GM12878 (cell line): ENCODE results near the gene ITFG1. TPM values are rescaled to one million over a fixed set of nuclear protein-coding genes. Genes with fewer than 3 reads are reported as not detected.

Experiments used
- ATAC-seq: fragments of 200-7000 bp; cut with Tn5 transposase; 3 replicates; pipeline ENCODE4 v1.9.1; 2020; ENCODE audit warnings: mild to moderate bottlenecking, moderate library complexity
- BruUV-seq: library from RNA; stranded (reverse); fragments of 400-500 nt; replicated peaks from 2 replicates; lab custom pipeline; 2021; lab: Mats Ljungman, UMichigan
- CTCF ChIA-PET: fragments of 300-600 bp; sonication (Branson Sonifier 250); formaldehyde crosslinking; extraction: SDS; loops from one replicate; lab custom pipeline; 2021; ENCODE audit warnings: inconsistent platforms; lab: Yijun Ruan, JAX
- POLR2A ChIA-PET: fragments of 350-600 bp; formaldehyde crosslinking; extraction: SDS; loops from one replicate; lab custom pipeline; 2021; ENCODE audit warnings: inconsistent platforms; lab: Charles Lee
- RAD21 ChIA-PET: fragments of 300-600 bp; sonication (Branson Sonifier 250); formaldehyde crosslinking; loops from one replicate; lab custom pipeline; 2023; ENCODE audit warnings: antibody characterized with exemption; ENCODE audit not compliant: unreplicated experiment; lab: Charles Lee
- SMC1A ChIA-PET: fragments of 300-600 bp; sonication (Branson Sonifier 250); formaldehyde crosslinking; loops from one replicate; lab custom pipeline; 2023; ENCODE audit not compliant: unreplicated experiment, uncharacterized antibody; lab: Charles Lee
- DNase-seq: peaks from one replicate; pipeline ENCODE4 v3.0.0-alpha.2; 2011; ENCODE audit warnings: low read depth, low spot score
- FAIRE-seq: peaks from 3 replicates; lab custom pipeline; 2011; peaks lifted over from hg19 to GRCh38; lab: Jason Lieb, UNC
- H2AFZ ChIP-seq: 2 replicates; pipeline ENCODE4 v1.6.0; 2011; ENCODE audit warnings: low read depth, low read length, control low read depth; ENCODE audit not compliant: control insufficient read depth
- H3K27ac ChIP-seq: 2 replicates; pipeline ENCODE4 v1.5.1; 2011; ENCODE audit warnings: control low read depth; ENCODE audit not compliant: control insufficient read depth, insufficient read depth
- H3K27me3 ChIP-seq, 2 experiments: replicated peaks in 1 of 2; 2 replicates each; pipeline versions ENCODE4 v1.6.0 to v1.6.1; 2011; ENCODE audit warnings: low read length in 1 of 2; ENCODE audit not compliant: control insufficient read depth in 2 of 2, insufficient read depth in 2 of 2
- H3K36me3 ChIP-seq, 2 experiments: 2 replicates each; pipeline ENCODE4 v1.5.1; 2011; ENCODE audit warnings: low read length in 1 of 2; ENCODE audit not compliant: control insufficient read depth in 2 of 2, insufficient read depth in 2 of 2
- H3K4me1 ChIP-seq: 2 replicates; pipeline ENCODE4 v1.6.1; 2011; ENCODE audit warnings: mild to moderate bottlenecking, low read length, moderate library complexity, mixed read lengths; ENCODE audit not compliant: control insufficient read depth, insufficient read depth
- H3K4me2 ChIP-seq: 2 replicates; pipeline ENCODE4 v1.6.0; 2011; ENCODE audit warnings: control low read depth; ENCODE audit not compliant: control insufficient read depth, insufficient read depth
- H3K4me3 ChIP-seq: fragments of 200-600 bp; sonication (generic); 2 replicates; pipeline ENCODE4 v1.5.1; 2016
- H3K79me2 ChIP-seq: 2 replicates; pipeline ENCODE4 v1.6.0; 2011; ENCODE audit warnings: low read length; ENCODE audit not compliant: control insufficient read depth, insufficient read depth
- H3K9ac ChIP-seq: 2 replicates; pipeline ENCODE4 v1.8.0; 2011; ENCODE audit warnings: low read length, control low read depth, mixed read lengths; ENCODE audit not compliant: control insufficient read depth, insufficient read depth
- H3K9me3 ChIP-seq: replicated peaks from 3 replicates; pipeline ENCODE4 v1.5.1; 2011; ENCODE audit warnings: mild to moderate bottlenecking, low read length; ENCODE audit not compliant: control insufficient read depth, insufficient read depth
- H4K20me1 ChIP-seq: 2 replicates; pipeline ENCODE4 v1.6.0; 2011; ENCODE audit not compliant: control insufficient read depth, insufficient read depth
- CBX5 ChIP-seq: sonication (generic); IDR thresholded peaks from 2 replicates; pipeline ENCODE4 v1.6.1; 2016; ENCODE audit warnings: low read depth, moderate library complexity, mild to moderate bottlenecking, inconsistent platforms
- IKZF1 ChIP-seq: fragments of 450-650 bp; conservative IDR thresholded peaks from 2 replicates; pipeline ENCODE4 v1.6.1; 2017; ENCODE audit warnings: antibody characterized with exemption, mild to moderate bottlenecking
- KDM1A ChIP-seq: fragments of 200-600 bp; sonication (generic); IDR thresholded peaks from 2 replicates; pipeline ENCODE4 v1.6.1; 2016; ENCODE audit warnings: borderline replicate concordance
- MTA3 ChIP-seq: IDR thresholded peaks from 2 replicates; pipeline ENCODE4 v1.6.1; 2012; ENCODE audit warnings: low read length, inconsistent platforms, borderline replicate concordance
- NBN ChIP-seq: fragments of 450-650 bp; IDR thresholded peaks from 2 replicates; pipeline ENCODE4 v1.6.1; 2016
- RELA ChIP-seq: fragments of 450-650 bp; IDR thresholded peaks from 2 replicates; pipeline ENCODE4 v1.8.0; 2014; ENCODE audit warnings: borderline replicate concordance; ENCODE audit not compliant: partially characterized antibody
- SIN3A ChIP-seq: IDR thresholded peaks from 2 replicates; pipeline ENCODE4 v1.6.1; 2012; ENCODE audit warnings: low read depth, low read length, improper control_type of control experiment
- SIX5 ChIP-seq: IDR thresholded peaks from 2 replicates; pipeline ENCODE4 v1.6.1; 2011; ENCODE audit warnings: mild to moderate bottlenecking, low read depth, low read length, moderate library complexity; ENCODE audit not compliant: severe bottlenecking
- SPI1 ChIP-seq: IDR thresholded peaks from 2 replicates; pipeline ENCODE4 v1.6.1; 2011; ENCODE audit warnings: low read depth, mild to moderate bottlenecking, low read length, moderate library complexity, borderline replicate concordance; ENCODE audit not compliant: insufficient read depth
- ZBTB40 ChIP-seq: fragments of 450-650 bp; IDR thresholded peaks from 2 replicates; pipeline ENCODE4 v1.6.1; 2016; ENCODE audit warnings: mild to moderate bottlenecking, moderate library complexity, borderline replicate concordance
- ZNF217 ChIP-seq: fragments of 450-650 bp; IDR thresholded peaks from 2 replicates; pipeline ENCODE4 v1.6.1; 2017; ENCODE audit warnings: antibody characterized with exemption, mild to moderate bottlenecking
- ZZZ3 ChIP-seq: IDR thresholded peaks from 2 replicates; pipeline ENCODE4 v1.6.1; 2011; ENCODE audit warnings: low read depth; ENCODE audit not compliant: control insufficient read depth, insufficient read length
- WGBS: methylation state at CpG from one replicate; pipeline ENCODE4 v1.1.6; 2016; ENCODE audit warnings: low lambda C conversion rate; ENCODE audit not compliant: insufficient replicate concordance, insufficient coverage; ENCODE audit errors: missing lambda C conversion rate; 5-methylcytosine and 5-hydroxymethylcytosine counted together
- in situ Hi-C: fragments of 300-500 bp; cut with MboI; formaldehyde crosslinking; loops from 9 replicates; pipeline ENCODE4 v1.14.3; 2018; ENCODE audit warnings: mixed read lengths
- intact Hi-C: fragments of 100-400 bp; cut with micrococcal nuclease; formaldehyde crosslinking; loops from one replicate; pipeline ENCODE4 v1.14.2; 2022; ENCODE audit not compliant: unreplicated experiment
- polyA plus RNA-seq, 11 experiments: library from polyadenylated mRNA; depleted of rRNA in 4 of 11; unstranded in 6 of 11; stranded (reverse) in 5 of 11; fragments of >200 nt; fragmentation: Nextera tagmentation in 4 of 11; fragmentation: Illumina TruSeq in 1 of 11; extraction: Ambion mirVana in 4 of 11; extraction: Trizol in 1 of 11; gene quantifications; 1 replicate in 1 of 11; 2 replicates in 10 of 11; pipeline versions ENCODE4 v1.2.1 to v1.2.3, GENCODE V29; 2011 to 2016; ENCODE audit warnings: inconsistent platforms in 2 of 11, missing spikeins in 2 of 11, low read depth in 1 of 11
- total RNA-seq, 4 experiments: library from RNA; depleted of rRNA in 3 of 4; stranded (reverse); fragments of >200 nt in 3 of 4; fragmentation: Illumina TruSeq in 1 of 4; extraction: Trizol in 1 of 4; gene quantifications; 2 replicates each; pipeline versions ENCODE4 v1.2.1 to v1.2.3, GENCODE V29; 2013 to 2021
- TF ChIP-seq, protein P1 (sequence below): IDR thresholded peaks from 2 replicates; pipeline ENCODE4 v1.6.1; 2012; ENCODE audit warnings: low read length, inconsistent platforms
- TF ChIP-seq, protein P2 (sequence below): fragments of 150-350 bp; IDR thresholded peaks from 2 replicates; pipeline ENCODE4 v1.6.1; 2016; ENCODE audit warnings: low read depth, low read length

Gene ITFG1
- total and polyA plus RNA-seq, 10 of the 15 experiments (the other 5 are each of a cell fraction or from before 2014, with no cell fraction given), result 9.3 to 56.3 (median 28.6) TPM

GRCh38 chr16:47308601-47309000, 152.3 kb downstream of the ITFG1 start (continued):
- TF ChIP-seq, protein P1, sequence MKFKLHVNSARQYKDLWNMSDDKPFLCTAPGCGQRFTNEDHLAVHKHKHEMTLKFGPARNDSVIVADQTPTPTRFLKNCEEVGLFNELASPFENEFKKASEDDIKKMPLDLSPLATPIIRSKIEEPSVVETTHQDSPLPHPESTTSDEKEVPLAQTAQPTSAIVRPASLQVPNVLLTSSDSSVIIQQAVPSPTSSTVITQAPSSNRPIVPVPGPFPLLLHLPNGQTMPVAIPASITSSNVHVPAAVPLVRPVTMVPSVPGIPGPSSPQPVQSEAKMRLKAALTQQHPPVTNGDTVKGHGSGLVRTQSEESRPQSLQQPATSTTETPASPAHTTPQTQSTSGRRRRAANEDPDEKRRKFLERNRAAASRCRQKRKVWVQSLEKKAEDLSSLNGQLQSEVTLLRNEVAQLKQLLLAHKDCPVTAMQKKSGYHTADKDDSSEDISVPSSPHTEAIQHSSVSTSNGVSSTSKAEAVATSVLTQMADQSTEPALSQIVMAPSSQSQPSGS, result no peak
- no peak for TF ChIP-seq ZZZ3

DNA sequence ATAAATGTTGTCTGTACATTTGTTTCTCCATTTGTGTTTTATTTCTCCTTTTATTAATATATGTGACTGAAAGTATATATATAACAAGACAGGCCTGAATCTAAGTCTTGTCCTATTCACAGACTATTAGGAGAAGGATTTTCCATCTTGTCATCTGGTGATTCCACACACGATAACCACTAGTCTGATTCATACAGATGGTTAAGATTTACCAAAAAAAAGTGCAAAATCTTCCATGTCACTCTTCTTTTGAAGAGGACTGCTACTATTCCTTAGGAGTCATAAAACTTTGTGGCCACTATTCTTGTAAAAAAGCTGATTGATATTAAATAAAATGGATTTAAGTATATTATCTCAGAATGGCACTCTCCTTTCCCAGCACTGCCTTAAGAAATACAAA, 156.3 kb downstream of the ITFG1 start:
- FAIRE-seq, result no peak
- no TSS peak for BruUV-seq
- in situ Hi-C loops, result no loop called here
- TF ChIP-seq ZBTB40, result no peak
- no peak for TF ChIP-seq KDM1A
- no peak for TF ChIP-seq CBX5
- TF ChIP-seq, protein P2, sequence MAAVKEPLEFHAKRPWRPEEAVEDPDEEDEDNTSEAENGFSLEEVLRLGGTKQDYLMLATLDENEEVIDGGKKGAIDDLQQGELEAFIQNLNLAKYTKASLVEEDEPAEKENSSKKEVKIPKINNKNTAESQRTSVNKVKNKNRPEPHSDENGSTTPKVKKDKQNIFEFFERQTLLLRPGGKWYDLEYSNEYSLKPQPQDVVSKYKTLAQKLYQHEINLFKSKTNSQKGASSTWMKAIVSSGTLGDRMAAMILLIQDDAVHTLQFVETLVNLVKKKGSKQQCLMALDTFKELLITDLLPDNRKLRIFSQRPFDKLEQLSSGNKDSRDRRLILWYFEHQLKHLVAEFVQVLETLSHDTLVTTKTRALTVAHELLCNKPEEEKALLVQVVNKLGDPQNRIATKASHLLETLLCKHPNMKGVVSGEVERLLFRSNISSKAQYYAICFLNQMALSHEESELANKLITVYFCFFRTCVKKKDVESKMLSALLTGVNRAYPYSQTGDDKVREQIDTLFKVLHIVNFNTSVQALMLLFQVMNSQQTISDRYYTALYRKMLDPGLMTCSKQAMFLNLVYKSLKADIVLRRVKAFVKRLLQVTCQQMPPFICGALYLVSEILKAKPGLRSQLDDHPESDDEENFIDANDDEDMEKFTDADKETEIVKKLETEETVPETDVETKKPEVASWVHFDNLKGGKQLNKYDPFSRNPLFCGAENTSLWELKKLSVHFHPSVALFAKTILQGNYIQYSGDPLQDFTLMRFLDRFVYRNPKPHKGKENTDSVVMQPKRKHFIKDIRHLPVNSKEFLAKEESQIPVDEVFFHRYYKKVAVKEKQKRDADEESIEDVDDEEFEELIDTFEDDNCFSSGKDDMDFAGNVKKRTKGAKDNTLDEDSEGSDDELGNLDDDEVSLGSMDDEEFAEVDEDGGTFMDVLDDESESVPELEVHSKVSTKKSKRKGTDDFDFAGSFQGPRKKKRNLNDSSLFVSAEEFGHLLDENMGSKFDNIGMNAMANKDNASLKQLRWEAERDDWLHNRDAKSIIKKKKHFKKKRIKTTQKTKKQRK, result no peak
- TF ChIP-seq NBN, result no peak
- TF ChIP-seq MTA3, result no peak
- no peak for TF ChIP-seq IKZF1
- no peak for TF ChIP-seq RELA
- TF ChIP-seq SIN3A, result no peak
- TF ChIP-seq SPI1, result no peak
- no peak for TF ChIP-seq ZNF217
- no peak for TF ChIP-seq SIX5

More for the DNA sequence above, 156.3 kb downstream of the ITFG1 start:
- Histone ChIP-seq H3K79me2 (no peaks in the 10 kb centered on the region), H3K27me3 (no peaks in the 10 kb centered on the region), H3K9ac (no peak overlapping the region), H4K20me1 (no peaks in the 10 kb centered on the region), H3K4me1 (no peaks in the 10 kb centered on the region), H3K36me3 (peaks cover 0 to 5% of the 10 kb centered on the region in 2 experiments; a peak in 1 of 4 replicates), H2AFZ (no peak overlapping the region), H3K4me2 (no peak overlapping the region), H3K4me3 (no peak overlapping the region), H3K27ac (no peak overlapping the region), H3K9me3 (no peaks in the 10 kb centered on the region; the same call in 2 of the 3 replicates)
- DNase-seq, result no peak
- no peak for ATAC-seq
- RAD21 ChIA-PET, result no interaction called here
- CTCF ChIA-PET, result interaction anchor here (1.2 kb wide), 1 partner anchor 43 kb away, joined by 4 read pairs; no protein-coding TSS in a partner anchor
- WGBS, result 100% methylated on average over 1 of the region's 1 CpG
- intact Hi-C loops, result no loop called here
- SMC1A ChIA-PET, result interaction anchor here (1.1 kb wide), 1 partner anchor 8 kb away, joined by 3 read pairs; no protein-coding TSS in a partner anchor
- POLR2A ChIA-PET, result interaction anchor here (0.5 to 0.7 kb wide), 2 partner anchors 28 to 517 kb away, joined by 3 to 5 read pairs; no protein-coding TSS in a partner anchor
